K562 (cell line): ENCODE data around the gene AGO4. TPM values are rescaled to one million over a fixed set of nuclear protein-coding genes. Genes with fewer than 3 reads are reported as not detected.

Source experiments
- CAMTA2 ChIP-seq: fragments of 250-450 bp; sonication (Bioruptor Pico); conservative IDR thresholded peaks from 2 replicates; pipeline ENCODE4 v1.5.1; 2022
- DDX20 ChIP-seq: fragments of 450-650 bp; IDR thresholded peaks from 2 replicates; pipeline ENCODE4 v1.6.1; 2016; ENCODE audit warnings: missing genetic modification characterization, low read depth, mild to moderate bottlenecking, missing compliant biosample characterization, moderate library complexity
- PTRF ChIP-seq: fragments of 450-650 bp; IDR thresholded peaks from 2 replicates; pipeline ENCODE4 v1.6.1; 2016; ENCODE audit warnings: mild to moderate bottlenecking, missing genetic modification characterization, missing compliant biosample characterization
- RCOR1 ChIP-seq, 2 experiments: IDR thresholded peaks; 2 replicates each; pipeline ENCODE4 v1.6.1; 2012; ENCODE audit warnings: low read depth in 2 of 2, low read length in 2 of 2, borderline replicate concordance in 1 of 2, improper control_type of control experiment in 1 of 2
- SFPQ ChIP-seq: fragments of 200-400 bp; formaldehyde crosslinking; IDR thresholded peaks from 2 replicates; pipeline ENCODE4 v1.6.1; 2017; ENCODE audit warnings: mild to moderate bottlenecking, low read depth, low read length, moderate library complexity
- SOX6 ChIP-seq: fragments of 450-650 bp; IDR thresholded peaks from 2 replicates; pipeline ENCODE4 v1.6.1; 2014; ENCODE audit warnings: mild to moderate bottlenecking
- polyA plus RNA-seq, 8 experiments: library from polyadenylated mRNA; depleted of rRNA in 4 of 8; stranded (reverse) in 5 of 8; unstranded in 3 of 8; fragments of >200 nt; fragmentation: Nextera tagmentation in 2 of 8; fragmentation: Illumina TruSeq in 1 of 8; extraction: Ambion mirVana in 2 of 8; extraction: Trizol in 1 of 8; gene quantifications; 2 replicates each; pipeline versions ENCODE4 v1.2.1 to v1.2.3, GENCODE V29; 2011 to 2014; ENCODE audit warnings: inconsistent platforms in 1 of 8, missing spikeins in 1 of 8
- total RNA-seq, 7 experiments: library from RNA; depleted of rRNA in 6 of 7; stranded (reverse); fragments of >200 nt in 6 of 7; fragmentation: Illumina TruSeq in 2 of 7; extraction: Trizol in 2 of 7; gene quantifications; 2 replicates each; pipeline versions ENCODE4 v1.2.1 to v1.2.3, GENCODE V29; 2011 to 2021; ENCODE audit warnings: low replicate concordance in 1 of 7

Gene AGO4
- total and polyA plus RNA-seq, 9 of the 15 experiments (the other 6 are each of a cell fraction or from before 2014, with no cell fraction given), result 1.3 to 10.5 (median 6.5) TPM

DNA sequence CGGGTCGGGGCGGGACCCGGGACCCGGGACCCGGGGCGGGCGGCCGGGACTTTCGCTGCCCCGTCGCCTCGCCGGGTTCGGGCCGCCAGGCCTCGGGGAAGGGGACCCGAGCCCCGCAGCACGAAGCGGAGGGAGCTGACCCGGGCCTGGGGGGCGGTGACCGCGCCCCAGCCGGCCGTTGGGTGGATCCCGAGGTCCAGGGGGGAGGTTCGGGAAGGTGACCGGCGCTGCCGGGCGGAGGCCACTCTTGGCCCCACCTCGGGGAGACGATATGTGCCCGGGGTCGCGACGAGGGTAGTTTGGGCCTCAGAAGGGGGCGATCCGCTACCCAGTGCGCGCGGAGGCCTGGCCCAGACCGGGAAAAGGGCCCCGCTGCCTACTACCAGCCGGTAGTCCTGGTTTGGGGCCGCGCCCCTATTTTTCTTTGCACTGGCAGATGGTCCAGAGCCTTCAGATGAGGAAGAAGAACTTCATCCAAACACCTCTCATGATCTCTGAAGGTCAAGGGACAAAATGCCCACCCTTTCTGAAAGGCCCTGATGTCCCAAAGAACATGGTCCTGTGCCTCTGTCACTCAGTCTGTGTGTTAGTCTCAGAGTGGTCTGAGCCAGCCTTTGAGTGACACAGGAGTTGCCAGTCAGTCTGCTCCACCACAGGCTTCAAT lies 766 bp downstream of the AGO4 start (continued):
- no peak for TF ChIP-seq SFPQ
- TF ChIP-seq RCOR1 (IDR thresholded peaks at IDR 0.05; ENCODE audit: borderline replicate concordance in 1 of 2, low read depth in 2 of 2, low read length in 2 of 2), result no peak
- TF ChIP-seq DDX20, result no peak
- no peak for TF ChIP-seq SOX6
- TF ChIP-seq CAMTA2 (CRISPR knock-in tag), result no peak
- TF ChIP-seq PTRF (tag), result no peak
